Adrenal gland (tissue), 12 donors: ENCODE results near the gene RRM2. TPM values are rescaled to one million over a fixed set of nuclear protein-coding genes. Genes with fewer than 3 reads are reported as not detected.
A peak's percentile ranks its signal among the peaks of the same experiment; 100 is the strongest.

Experiments
- DNase-seq, 7 donors: peaks; one replicate each; pipeline ENCODE4 v3.0.0-alpha.2; 2019 to 2020
- H3K27ac ChIP-seq, 5 donors: fragments of 200-600 bp; sonication (generic) in 4 of 5; 1 replicate in 3 of 5; 2 replicates in 2 of 5; pipeline versions ENCODE4 v1.5.1 to v1.8.0; 2016 to 2020; ENCODE audit warnings: mild to moderate bottlenecking in 1 of 5
- H3K27me3 ChIP-seq: fragments of 200-600 bp; 2 replicates; pipeline ENCODE4 v1.8.0; 2021
- H3K36me3 ChIP-seq, 2 donors: fragments of 200-600 bp; replicated peaks in 1 of 2; 1 replicate in 1 of 2; 2 replicates in 1 of 2; pipeline versions ENCODE4 v1.5.1 to v1.8.0; 2018 to 2022
- H3K4me1 ChIP-seq, 2 donors: fragments of 200-600 bp; replicated peaks in 1 of 2; 1 replicate in 1 of 2; 2 replicates in 1 of 2; pipeline versions ENCODE4 v1.5.1 to v1.8.0; 2018 to 2021
- H3K4me3 ChIP-seq, 4 donors: fragments of 200-600 bp; sonication (generic) in 3 of 4; one replicate each; pipeline ENCODE4 v1.5.1; 2016 to 2018
- H3K9me3 ChIP-seq, 3 donors: fragments of 200-600 bp; sonication (generic) in 1 of 3; replicated peaks in 1 of 3; 1 replicate in 2 of 3; 2 replicates in 1 of 3; pipeline versions ENCODE4 v1.5.1 to v1.8.0; 2016 to 2021
- POLR2A ChIP-seq, 2 donors: fragments of 450-650 bp; IDR thresholded peaks; one replicate each; pipeline ENCODE4 v1.6.1; 2017; ENCODE audit warnings: antibody characterized with exemption in 2 of 2, mild to moderate bottlenecking in 2 of 2, moderate library complexity in 1 of 2
- WGBS, 4 donors: extraction: QIAGEN DNeasy Blood & Tissue Kit in 2 of 4; methylation state at CpG; one replicate each; pipeline versions ENCODE4 v1.1.5 to v1.1.7; 2013 to 2017; 5-methylcytosine and 5-hydroxymethylcytosine counted together
- intact Hi-C, 2 donors: fragments of 100-400 bp; cut with DNase I; formaldehyde crosslinking; loops; one replicate each; pipeline versions ENCODE4 v1.14.1 to v1.15.0; 2022 to 2023
- polyA plus RNA-seq, 3 donors: library from polyadenylated mRNA; stranded (reverse); fragments of 200-250 nt in 2 of 3; fragments of 350-450 nt in 1 of 3; fragmentation: Illumina TruSeq in 1 of 3; extraction: RNeasy Lipid Tissue Mini Kit (QIAGEN cat#74804) in 1 of 3; gene quantifications; one replicate each; pipeline ENCODE4 v1.2.3, GENCODE V29; 2013 to 2014
- total RNA-seq, 9 donors: library from RNA; depleted of rRNA in 4 of 9; stranded (reverse); fragments of >200 nt in 4 of 9; fragments of 120-200 nt in 1 of 9; fragmentation: NEBNext Ultra II Directional in 1 of 9; extraction: Animal tissue kit (Norgen Biotek cat#: 25700) in 1 of 9; gene quantifications; one replicate each; pipeline versions ENCODE4 v1.1.0 to v1.2.4, GENCODE V29; 2013 to 2023
- TF ChIP-seq, protein P1 (sequence below), 6 experiments: fragments of 450-650 bp in 4 of 6; fragments of 200-600 bp in 2 of 6; sonication (generic) in 1 of 6; IDR thresholded peaks; 1 replicate in 5 of 6; 2 replicates in 1 of 6; pipeline versions ENCODE4 v1.5.1 to v1.8.0; 2016 to 2021; ENCODE audit warnings: antibody characterized with exemption in 6 of 6, mild to moderate bottlenecking in 2 of 6, moderate library complexity in 1 of 6
- donor health status: healthy with polysubstance abuse.
- donor health status: Bipolar disorder and iron deficiency.
- donor health status: DM: yes; HTN: yes; CAD: no.
- donor health status: DM: no; HTN: no; CAD: no.
- donor health status: DM: no; HTN: no; CAD: no.
- donor health status: DM: yes; HTN: yes; CAD: no.

RRM2 gene
- total and polyA plus RNA-seq, 12 donors, result 0.67 to 22.3 (median 3.8) TPM

- peaks cover 11% of the 10 kb centered on the region for H3K27me3 ChIP-seq
- peak overlapping the region in 3 of 4 donors; percentile 18 to 76 (median 46) for H3K4me3 ChIP-seq
- TF ChIP-seq, protein P1, sequence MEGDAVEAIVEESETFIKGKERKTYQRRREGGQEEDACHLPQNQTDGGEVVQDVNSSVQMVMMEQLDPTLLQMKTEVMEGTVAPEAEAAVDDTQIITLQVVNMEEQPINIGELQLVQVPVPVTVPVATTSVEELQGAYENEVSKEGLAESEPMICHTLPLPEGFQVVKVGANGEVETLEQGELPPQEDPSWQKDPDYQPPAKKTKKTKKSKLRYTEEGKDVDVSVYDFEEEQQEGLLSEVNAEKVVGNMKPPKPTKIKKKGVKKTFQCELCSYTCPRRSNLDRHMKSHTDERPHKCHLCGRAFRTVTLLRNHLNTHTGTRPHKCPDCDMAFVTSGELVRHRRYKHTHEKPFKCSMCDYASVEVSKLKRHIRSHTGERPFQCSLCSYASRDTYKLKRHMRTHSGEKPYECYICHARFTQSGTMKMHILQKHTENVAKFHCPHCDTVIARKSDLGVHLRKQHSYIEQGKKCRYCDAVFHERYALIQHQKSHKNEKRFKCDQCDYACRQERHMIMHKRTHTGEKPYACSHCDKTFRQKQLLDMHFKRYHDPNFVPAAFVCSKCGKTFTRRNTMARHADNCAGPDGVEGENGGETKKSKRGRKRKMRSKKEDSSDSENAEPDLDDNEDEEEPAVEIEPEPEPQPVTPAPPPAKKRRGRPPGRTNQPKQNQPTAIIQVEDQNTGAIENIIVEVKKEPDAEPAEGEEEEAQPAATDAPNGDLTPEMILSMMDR (IDR thresholded peaks at IDR 0.05), result peak in 2 of 6 experiments; percentile 6 to 28
- peak in 1 of 2 donors; percentile 57 for TF ChIP-seq POLR2A (IDR thresholded peaks at IDR 0.05)
- peak overlapping the region in 4 of 5 donors; percentile 22 to 85 (median 52) for H3K27ac ChIP-seq
- WGBS, 4 donors, result 0 to 1% (median 0%) methylated on average over 25 to 60 of the region's 60 CpGs
- DNase-seq, result peak; percentile 90 to 96 (median 95)
- H3K4me1 ChIP-seq, result peaks cover 6 to 25% of the 10 kb centered on the region in 2 donors
- no peaks in the 10 kb centered on the region for H3K36me3 ChIP-seq
- intact Hi-C loops, result loop anchor here (5.0 to 10.0 kb wide), 2 partner anchors 292 to 544 kb away; no protein-coding TSS in a partner anchor
- H3K9me3 ChIP-seq, result no peaks in the 10 kb centered on the region
These were observed 2.2 kb upstream of the RRM2 start for GRCh38 chr2:10120158-10120876.

DNA sequence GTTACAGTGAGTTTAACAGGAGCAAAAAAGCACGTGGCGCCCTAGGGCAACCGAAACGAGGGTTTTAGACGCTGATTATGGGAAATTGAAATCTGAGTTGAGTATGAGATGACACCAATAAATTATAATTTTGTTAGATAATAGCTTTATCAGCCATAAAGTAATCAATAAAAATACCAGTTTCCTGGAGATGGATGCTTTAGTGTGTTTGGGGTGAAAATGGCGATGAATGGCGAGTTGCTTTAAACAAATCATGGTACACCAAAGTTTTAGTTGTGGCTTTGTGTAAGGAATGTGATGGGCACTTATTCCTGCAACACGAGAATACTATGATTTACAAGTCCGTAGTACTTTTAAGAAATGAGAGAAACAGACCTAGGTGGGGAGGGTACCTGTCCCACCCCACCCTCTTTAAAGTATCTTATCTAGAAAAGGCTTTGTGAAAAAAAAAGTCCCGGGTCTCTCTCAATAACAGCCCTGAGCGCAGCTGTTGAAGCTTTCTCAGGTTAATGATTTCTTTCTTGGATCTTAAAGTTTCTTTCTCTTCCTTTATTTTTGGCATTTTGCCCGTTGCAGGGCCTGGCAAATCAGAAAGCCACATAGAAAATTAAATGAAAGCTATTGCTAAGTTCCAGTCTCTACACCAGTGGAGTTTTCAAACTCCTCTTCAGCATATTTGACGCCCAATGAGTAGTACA, 1.5 kb upstream of the RRM2 start:
- Histone ChIP-seq H3K27ac (peak overlapping the region in 4 of 5 donors; percentile 22 to 85 (median 52)), H3K36me3 (no peaks in the 10 kb centered on the region), H3K27me3 (peaks cover 11% of the 10 kb centered on the region), H3K4me3 (peak overlapping the region in 3 of 4 donors; percentile 18 to 76 (median 46)), H3K9me3 (no peaks in the 10 kb centered on the region), H3K4me1 (peaks cover 6 to 25% of the 10 kb centered on the region in 2 donors)
- intact Hi-C loops, result loop anchor here (5.0 to 10.0 kb wide), 2 partner anchors 291 to 544 kb away; no protein-coding TSS in a partner anchor
- TF ChIP-seq POLR2A (IDR thresholded peaks at IDR 0.05), result no peak
- TF ChIP-seq, protein P1 (IDR thresholded peaks at IDR 0.05), result peak in 1 of 6 experiments; percentile 0
- no peak for DNase-seq
- 27 to 37% (median 35%) methylated on average over 13 of the region's 13 CpGs for WGBS, 4 donors

- H3K4me3 ChIP-seq, result peak overlapping the region in 1 of 4 donors; percentile 59
- peaks cover 11% of the 10 kb centered on the region for H3K27me3 ChIP-seq
- DNase-seq, result no peak
- no peaks in the 10 kb centered on the region for H3K9me3 ChIP-seq
- no peak overlapping the region for H3K27ac ChIP-seq
- H3K36me3 ChIP-seq, result no peaks in the 10 kb centered on the region
- TF ChIP-seq, protein P1 (IDR thresholded peaks at IDR 0.05), result no peak
- TF ChIP-seq POLR2A (IDR thresholded peaks at IDR 0.05), result no peak
- peaks cover 6 to 25% of the 10 kb centered on the region in 2 donors for H3K4me1 ChIP-seq
- intact Hi-C loops, result loop anchor here (5.0 to 10.0 kb wide), 2 partner anchors 289 to 542 kb away; no protein-coding TSS in a partner anchor
- WGBS, 4 donors, result 5 to 7% (median 7%) methylated on average over 18 of the region's 18 CpGs
These were observed 742 bp downstream of the RRM2 start for GRCh38 chr2:10123281-10123680.

- peaks cover 6 to 25% of the 10 kb centered on the region in 2 donors for H3K4me1 ChIP-seq
- no peaks in the 10 kb centered on the region for H3K36me3 ChIP-seq
- no peak overlapping the region for H3K27ac ChIP-seq
- DNase-seq, result peak in 5 of 7 donors; percentile 46 to 63 (median 51)
- WGBS, 4 donors, result 8 to 14% (median 9%) methylated on average over 5 of the region's 5 CpGs
- H3K4me3 ChIP-seq, result no peak overlapping the region
- TF ChIP-seq POLR2A (IDR thresholded peaks at IDR 0.05), result no peak
- TF ChIP-seq, protein P1 (IDR thresholded peaks at IDR 0.05), result peak; percentile 47 to 83 (median 70)
- intact Hi-C loops, result loop anchor here (2.0 to 10.0 kb wide), 4 partner anchors 288 to 540 kb away; no protein-coding TSS in a partner anchor
- H3K27me3 ChIP-seq, result peaks cover 11% of the 10 kb centered on the region
- H3K9me3 ChIP-seq, result no peaks in the 10 kb centered on the region
These were observed 2.1 kb downstream of the RRM2 start for GRCh38 chr2:10124538-10125045.
